Adrenal gland (tissue), 5 donors: ENCODE data around the gene NAALADL2.

ENCODE experiments used
- CTCF ChIP-seq, 6 experiments: fragments of 450-650 bp in 4 of 6; fragments of 200-600 bp in 2 of 6; sonication (generic) in 1 of 6; IDR thresholded peaks; 1 replicate in 5 of 6; 2 replicates in 1 of 6; pipeline versions ENCODE4 v1.5.1 to v1.8.0; 2016 to 2021; ENCODE audit warnings: antibody characterized with exemption in 6 of 6, mild to moderate bottlenecking in 2 of 6, moderate library complexity in 1 of 6
- POLR2A ChIP-seq, 2 donors: fragments of 450-650 bp; IDR thresholded peaks; one replicate each; pipeline ENCODE4 v1.6.1; 2017; ENCODE audit warnings: antibody characterized with exemption in 2 of 2, mild to moderate bottlenecking in 2 of 2, moderate library complexity in 1 of 2
- donor health status: DM: no; HTN: no; CAD: no.

- TF ChIP-seq CTCF (IDR thresholded peaks at IDR 0.05) (no peak), POLR2A (IDR thresholded peaks at IDR 0.05) (no peak)
Observed at GRCh38 chr3:174953068-174953467, 93.9 kb downstream of the NAALADL2 start.
